HFF-Myc (cell line): ENCODE data around the gene PIBF1.

Experiments used
- DNase-seq: peaks from one replicate; pipeline ENCODE4 v3.0.0-alpha.2; 2011; ENCODE audit warnings: low read depth; ENCODE audit errors: extremely low read depth
- H3K4me3 ChIP-seq: replicated peaks from 2 replicates; pipeline ENCODE4 v1.5.1; 2011; ENCODE audit warnings: low read depth, mild to moderate bottlenecking, control low read depth, low read length
- CTCF ChIP-seq: IDR thresholded peaks from 2 replicates; pipeline ENCODE4 v1.5.1; 2012; ENCODE audit warnings: mild to moderate bottlenecking, low read depth, low read length, control low read depth; ENCODE audit errors: missing control alignments

Gene PIBF1

GRCh38 chr13:73000027-73000674, 218.2 kb downstream of the PIBF1 start:
- no peak for DNase-seq
- no peak for TF ChIP-seq CTCF

GRCh38 chr13:73001971-73002370, 220.0 kb downstream of the PIBF1 start:
- DNase-seq, result no peak
- H3K4me3 ChIP-seq, result no peak overlapping the region
- TF ChIP-seq CTCF, result no peak

More at GRCh38 chr13:73000027-73000674, 218.2 kb downstream of the PIBF1 start:
- H3K4me3 ChIP-seq, result no peak overlapping the region

GRCh38 chr13:73011751-73012150, 229.8 kb downstream of the PIBF1 start:
- no peak for TF ChIP-seq CTCF
- H3K4me3 ChIP-seq, result no peak overlapping the region
- DNase-seq, result no peak

- TF ChIP-seq CTCF, result no peak
- DNase-seq, result no peak
- H3K4me3 ChIP-seq, result no peak overlapping the region
Observed at GRCh38 chr13:73015805-73016204, 233.9 kb downstream of the PIBF1 start.

- DNase-seq, result no peak
- no peak overlapping the region for H3K4me3 ChIP-seq
- no peak for TF ChIP-seq CTCF
Observed at GRCh38 chr13:73018336-73018735, 236.4 kb downstream of the PIBF1 start.

- no peak for DNase-seq
- H3K4me3 ChIP-seq, result no peak overlapping the region
- no peak for TF ChIP-seq CTCF
Observed at GRCh38 chr13:73025217-73026012, 243.5 kb downstream of the PIBF1 start.
